HepG2 (cell line): ENCODE measurements around the gene BLOC1S4. TPM values are rescaled to one million over a fixed set of nuclear protein-coding genes. Genes with fewer than 3 reads are reported as not detected.

Source experiments
- GABPB1 ChIP-seq: IDR thresholded peaks from 2 replicates; pipeline ENCODE4 v1.6.1; 2016; ENCODE audit warnings: mild to moderate bottlenecking, missing genetic modification reagents, moderate library complexity, missing compliant biosample characterization
- KDM1A ChIP-seq: IDR thresholded peaks from 2 replicates; pipeline ENCODE4 v1.6.1; 2016; ENCODE audit warnings: missing compliant biosample characterization
- KMT2B ChIP-seq: IDR thresholded peaks from 2 replicates; pipeline ENCODE4 v1.6.1; 2016; ENCODE audit warnings: missing genetic modification reagents, missing compliant biosample characterization
- MBD4 ChIP-seq: IDR thresholded peaks from 2 replicates; pipeline ENCODE4 v1.6.1; 2012; ENCODE audit warnings: low read length, inconsistent platforms, borderline replicate concordance
- MTF2 ChIP-seq: sonication (generic); formaldehyde crosslinking; IDR thresholded peaks from 2 replicates; pipeline ENCODE4 v1.5.0; 2020; ENCODE audit warnings: missing genetic modification reagents, borderline replicate concordance
- NBN ChIP-seq: fragments of 450-650 bp; conservative IDR thresholded peaks from 2 replicates; pipeline ENCODE4 v1.6.1; 2017
- PREB ChIP-seq: sonication (generic); formaldehyde crosslinking; IDR thresholded peaks from 2 replicates; pipeline ENCODE4 v1.4.0; 2020; ENCODE audit warnings: missing genetic modification reagents
- SRF ChIP-seq: IDR thresholded peaks from 2 replicates; pipeline ENCODE4 v1.6.1; 2011; ENCODE audit warnings: mild to moderate bottlenecking, low read depth, low read length, moderate library complexity
- SRSF4 ChIP-seq: fragments of 200-400 bp; formaldehyde crosslinking; IDR thresholded peaks from one replicate; pipeline ENCODE4 v1.6.1; 2018; ENCODE audit warnings: mild to moderate bottlenecking, low read depth, low read length, moderate library complexity; ENCODE audit not compliant: poor library complexity, severe bottlenecking
- TCF12 ChIP-seq, 2 experiments: fragments of 450-650 bp in 1 of 2; sonication (generic) in 1 of 2; formaldehyde crosslinking in 1 of 2; IDR thresholded peaks; 2 replicates each; pipeline versions ENCODE4 v1.6.1 to v1.8.0; 2017 to 2022; ENCODE audit warnings: antibody characterized with exemption in 1 of 2, mild to moderate bottlenecking in 1 of 2, missing genetic modification reagents in 1 of 2, moderate library complexity in 1 of 2
- UBTF ChIP-seq: sonication (generic); formaldehyde crosslinking; IDR thresholded peaks from 2 replicates; pipeline ENCODE4 v1.4.0; 2020; ENCODE audit warnings: mild to moderate bottlenecking, missing genetic modification reagents
- ZMYM2 ChIP-seq: sonication (generic); formaldehyde crosslinking; IDR thresholded peaks from 2 replicates; pipeline ENCODE4 v1.8.0; 2022; ENCODE audit warnings: mild to moderate bottlenecking, missing genetic modification reagents
- ZNF138 ChIP-seq: sonication (generic); formaldehyde crosslinking; IDR thresholded peaks from 2 replicates; pipeline ENCODE4 v1.5.0; 2020; ENCODE audit warnings: mild to moderate bottlenecking, low read depth, missing genetic modification reagents
- ZNF143 ChIP-seq: sonication (generic); formaldehyde crosslinking; IDR thresholded peaks from 2 replicates; pipeline ENCODE4 v1.4.0; 2020; ENCODE audit warnings: missing genetic modification reagents
- ZNF558 ChIP-seq: sonication (generic); formaldehyde crosslinking; IDR thresholded peaks from 2 replicates; pipeline ENCODE4 v1.9.0; 2022; ENCODE audit warnings: mild to moderate bottlenecking, missing genetic modification reagents, borderline replicate concordance
- ZNF572 ChIP-seq: sonication (generic); formaldehyde crosslinking; IDR thresholded peaks from 2 replicates; pipeline ENCODE4 v1.5.1; 2020; ENCODE audit warnings: mild to moderate bottlenecking, missing genetic modification reagents
- ZNF615 ChIP-seq: sonication (generic); formaldehyde crosslinking; IDR thresholded peaks from 2 replicates; pipeline ENCODE4 v1.5.0; 2020; ENCODE audit warnings: mild to moderate bottlenecking, missing genetic modification reagents, borderline replicate concordance
- ZNF7 ChIP-seq: IDR thresholded peaks from 2 replicates; pipeline ENCODE4 v1.6.1; 2016; ENCODE audit warnings: missing biosample characterization, missing genetic modification reagents
- ZNF83 ChIP-seq: sonication (generic); formaldehyde crosslinking; IDR thresholded peaks from 2 replicates; pipeline ENCODE4 v1.4.0; 2020; ENCODE audit warnings: missing genetic modification reagents, mild to moderate bottlenecking, borderline replicate concordance
- ZNF839 ChIP-seq: sonication (generic); formaldehyde crosslinking; IDR thresholded peaks from 2 replicates; pipeline ENCODE4 v1.4.0; 2020; ENCODE audit warnings: missing genetic modification reagents, mild to moderate bottlenecking, borderline replicate concordance
- polyA plus RNA-seq, 8 experiments: library from polyadenylated mRNA; depleted of rRNA in 3 of 8; stranded (reverse) in 7 of 8; unstranded in 1 of 8; fragments of >200 nt; fragmentation: Illumina TruSeq in 4 of 8; extraction: Trizol in 4 of 8; gene quantifications; 2 replicates each; pipeline versions ENCODE4 v1.2.1 to v1.2.3, GENCODE V29; 2011 to 2016; ENCODE audit warnings: low read depth in 4 of 8, missing spikeins in 1 of 8, mixed read lengths in 1 of 8; ENCODE audit not compliant: insufficient read depth in 1 of 8
- total RNA-seq, 5 experiments: library from RNA; depleted of rRNA; stranded (reverse); fragments of >200 nt; fragmentation: Illumina TruSeq; extraction: Trizol; gene quantifications; 2 replicates each; pipeline ENCODE4 v1.2.3, GENCODE V29; 2016; ENCODE audit warnings: low read depth in 1 of 5
- TF ChIP-seq, protein P1 (sequence below): sonication (generic); formaldehyde crosslinking; IDR thresholded peaks from 2 replicates; pipeline ENCODE4 v1.4.0; 2020; ENCODE audit warnings: missing genetic modification reagents

The BLOC1S4 gene
- total and polyA plus RNA-seq, 2 of the 13 experiments (the other 11 are each of a cell fraction or from before 2014, with no cell fraction given) = 15.5 to 20.9 TPM

- TF ChIP-seq, protein P1, sequence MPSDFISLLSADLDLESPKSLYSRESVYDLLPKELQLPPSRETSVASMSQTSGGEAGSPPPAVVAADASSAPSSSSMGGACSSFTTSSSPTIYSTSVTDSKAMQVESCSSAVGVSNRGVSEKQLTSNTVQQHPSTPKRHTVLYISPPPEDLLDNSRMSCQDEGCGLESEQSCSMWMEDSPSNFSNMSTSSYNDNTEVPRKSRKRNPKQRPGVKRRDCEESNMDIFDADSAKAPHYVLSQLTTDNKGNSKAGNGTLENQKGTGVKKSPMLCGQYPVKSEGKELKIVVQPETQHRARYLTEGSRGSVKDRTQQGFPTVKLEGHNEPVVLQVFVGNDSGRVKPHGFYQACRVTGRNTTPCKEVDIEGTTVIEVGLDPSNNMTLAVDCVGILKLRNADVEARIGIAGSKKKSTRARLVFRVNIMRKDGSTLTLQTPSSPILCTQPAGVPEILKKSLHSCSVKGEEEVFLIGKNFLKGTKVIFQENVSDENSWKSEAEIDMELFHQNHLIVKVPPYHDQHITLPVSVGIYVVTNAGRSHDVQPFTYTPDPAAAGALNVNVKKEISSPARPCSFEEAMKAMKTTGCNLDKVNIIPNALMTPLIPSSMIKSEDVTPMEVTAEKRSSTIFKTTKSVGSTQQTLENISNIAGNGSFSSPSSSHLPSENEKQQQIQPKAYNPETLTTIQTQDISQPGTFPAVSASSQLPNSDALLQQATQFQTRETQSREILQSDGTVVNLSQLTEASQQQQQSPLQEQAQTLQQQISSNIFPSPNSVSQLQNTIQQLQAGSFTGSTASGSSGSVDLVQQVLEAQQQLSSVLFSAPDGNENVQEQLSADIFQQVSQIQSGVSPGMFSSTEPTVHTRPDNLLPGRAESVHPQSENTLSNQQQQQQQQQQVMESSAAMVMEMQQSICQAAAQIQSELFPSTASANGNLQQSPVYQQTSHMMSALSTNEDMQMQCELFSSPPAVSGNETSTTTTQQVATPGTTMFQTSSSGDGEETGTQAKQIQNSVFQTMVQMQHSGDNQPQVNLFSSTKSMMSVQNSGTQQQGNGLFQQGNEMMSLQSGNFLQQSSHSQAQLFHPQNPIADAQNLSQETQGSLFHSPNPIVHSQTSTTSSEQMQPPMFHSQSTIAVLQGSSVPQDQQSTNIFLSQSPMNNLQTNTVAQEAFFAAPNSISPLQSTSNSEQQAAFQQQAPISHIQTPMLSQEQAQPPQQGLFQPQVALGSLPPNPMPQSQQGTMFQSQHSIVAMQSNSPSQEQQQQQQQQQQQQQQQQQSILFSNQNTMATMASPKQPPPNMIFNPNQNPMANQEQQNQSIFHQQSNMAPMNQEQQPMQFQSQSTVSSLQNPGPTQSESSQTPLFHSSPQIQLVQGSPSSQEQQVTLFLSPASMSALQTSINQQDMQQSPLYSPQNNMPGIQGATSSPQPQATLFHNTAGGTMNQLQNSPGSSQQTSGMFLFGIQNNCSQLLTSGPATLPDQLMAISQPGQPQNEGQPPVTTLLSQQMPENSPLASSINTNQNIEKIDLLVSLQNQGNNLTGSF (CRISPR knock-in tag) = 0 out of 2 replicates have a peak, but pooled peaks have one; percentile 47
- no peak for TF ChIP-seq ZNF615 (CRISPR knock-in tag)
- peak; percentile 78 for TF ChIP-seq GABPB1
- TF ChIP-seq MTF2 = no peak
- TF ChIP-seq ZNF572 (CRISPR knock-in tag) = no peak
- TF ChIP-seq ZNF839 (CRISPR knock-in tag) = no peak
- TF ChIP-seq NBN = no peak
- TF ChIP-seq TCF12 (IDR thresholded peaks at IDR 0.05) = no peak
- no peak for TF ChIP-seq TCF12 (CRISPR knock-in tag; IDR thresholded peaks at IDR 0.05)
- TF ChIP-seq PREB (CRISPR knock-in tag) = no peak
- peak; percentile 97 for TF ChIP-seq KMT2B (CRISPR knock-in tag)
- TF ChIP-seq ZNF138 (CRISPR knock-in tag) = no peak
- no peak for TF ChIP-seq SRF
- no peak for TF ChIP-seq SRSF4
- no peak for TF ChIP-seq ZNF143 (CRISPR knock-in tag)
- TF ChIP-seq MBD4 = no peak
- TF ChIP-seq KDM1A (CRISPR knock-in tag) = no peak
- TF ChIP-seq ZMYM2 = no peak
- no peak for TF ChIP-seq ZNF83
- no peak for TF ChIP-seq ZNF7 (CRISPR knock-in tag)
- TF ChIP-seq ZNF558 (CRISPR knock-in tag) = peak; percentile 61; the same call in 1 of the 2 replicates
- peak; percentile 87 for TF ChIP-seq UBTF (CRISPR knock-in tag)
These were observed 6.5 kb upstream of the BLOC1S4 start, which contains the start of gene MRFAP1L1 (continued) for GRCh38 chr4:6709230-6710114.
